NCI-H524 treated with DMSO at 0.1 percent for 48 hours (cell line): ENCODE measurements around the gene SMTNL2.
A peak's percentile ranks its signal among the peaks of the same experiment; 100 is the strongest.
"Not testable (repeated sequence)": the region's sequence is repeated elsewhere in the genome, so short reads cannot be mapped to it uniquely, and the experiment has no call there.

Experiments
- DNase-seq: peaks from one replicate; lab custom pipeline; 2025; lab: John Stamatoyannopoulos, UW

SMTNL2 gene

GRCh38 chr17:4602041-4602440, 17.7 kb downstream of the SMTNL2 start:
- no peak for DNase-seq

GRCh38 chr17:4604111-4604644, 19.8 kb downstream of the SMTNL2 start:
- DNase-seq: peak; percentile 77

DNA sequence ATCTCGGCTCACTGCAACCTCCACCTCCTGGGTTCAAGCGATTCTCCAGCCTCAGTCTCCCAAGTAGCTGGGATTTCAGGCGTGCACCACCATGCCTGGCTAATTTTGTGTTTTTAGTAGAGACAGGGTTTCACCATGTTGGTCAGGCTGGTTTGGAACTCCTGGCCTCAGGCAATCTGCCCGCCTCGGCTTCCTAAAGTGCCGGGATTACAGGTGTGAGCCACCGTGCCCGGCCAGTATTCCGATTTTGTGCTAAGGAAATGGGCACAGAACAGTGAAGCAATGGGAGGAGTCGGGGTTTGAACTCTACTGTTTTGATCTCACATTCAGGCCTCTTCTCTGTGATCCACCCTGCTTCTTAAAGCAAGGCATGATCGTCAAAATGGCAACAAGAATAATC, 20.4 kb downstream of the SMTNL2 start:
- DNase-seq: not testable (repeated sequence)

DNA sequence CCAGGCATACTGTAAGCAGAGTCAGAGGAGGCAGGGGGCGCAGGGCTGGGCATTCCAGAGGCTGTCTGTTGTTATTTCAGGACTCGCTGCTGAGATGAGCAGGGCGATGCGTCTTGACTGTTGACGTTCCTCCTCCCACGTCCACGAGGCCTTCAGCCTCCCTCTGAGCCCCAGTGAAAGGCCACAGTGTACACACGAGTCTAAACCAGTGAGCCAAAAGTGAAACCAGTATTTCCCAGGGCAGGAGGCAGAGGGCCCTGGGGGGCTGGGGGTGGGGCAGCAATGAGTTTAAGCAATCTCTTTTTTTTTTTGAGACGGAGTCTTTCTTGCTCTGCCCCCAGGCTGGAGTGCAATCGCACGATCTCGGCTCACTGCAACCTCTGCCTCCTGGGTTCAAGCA, 21.5 kb downstream of the SMTNL2 start:
- no peak for DNase-seq

DNA sequence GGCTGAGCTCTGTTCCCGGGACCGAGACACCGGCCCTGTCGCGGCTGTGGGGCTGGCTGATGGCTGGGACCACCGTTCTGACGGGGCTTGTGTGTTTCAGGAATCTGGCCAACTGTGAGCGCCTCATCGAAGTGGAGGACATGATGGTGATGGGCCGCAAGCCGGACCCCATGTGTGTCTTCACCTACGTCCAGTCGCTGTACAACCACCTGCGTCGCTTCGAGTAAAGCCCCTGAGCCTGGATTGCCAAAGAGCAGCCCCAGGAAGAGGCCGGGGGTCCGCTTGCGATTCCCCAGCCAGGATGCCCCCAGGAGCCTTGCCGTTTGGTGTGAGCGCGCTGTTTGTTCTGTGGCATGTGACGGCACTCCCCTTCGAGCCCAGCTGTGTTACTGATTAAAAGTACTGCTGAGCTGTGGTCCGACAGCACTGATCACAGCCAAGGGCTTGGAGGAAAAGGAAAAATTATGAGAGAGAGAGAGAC, 23.0 kb downstream of the SMTNL2 start:
- no peak for DNase-seq

DNA sequence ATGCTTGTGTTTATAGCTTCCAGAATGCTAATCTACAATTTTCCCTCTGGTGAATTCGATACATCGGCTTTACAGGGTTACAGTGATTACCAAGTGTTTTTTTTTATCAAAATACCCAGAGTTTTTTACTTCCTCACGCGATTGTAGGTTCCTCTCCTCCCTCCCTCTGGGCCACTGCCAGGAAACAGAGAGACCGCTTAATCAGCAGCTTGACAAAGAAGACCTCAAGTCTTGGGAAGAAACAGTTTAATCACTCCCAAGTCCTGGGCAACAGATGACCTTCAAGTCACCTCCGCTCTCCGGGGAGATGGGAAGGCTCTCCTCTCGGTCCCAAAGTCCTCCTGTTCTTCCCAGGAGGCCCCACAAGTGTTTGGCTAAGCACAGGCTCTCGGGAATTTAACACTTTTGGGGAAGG, 23.5 kb downstream of the SMTNL2 start:
- no peak for DNase-seq

DNA sequence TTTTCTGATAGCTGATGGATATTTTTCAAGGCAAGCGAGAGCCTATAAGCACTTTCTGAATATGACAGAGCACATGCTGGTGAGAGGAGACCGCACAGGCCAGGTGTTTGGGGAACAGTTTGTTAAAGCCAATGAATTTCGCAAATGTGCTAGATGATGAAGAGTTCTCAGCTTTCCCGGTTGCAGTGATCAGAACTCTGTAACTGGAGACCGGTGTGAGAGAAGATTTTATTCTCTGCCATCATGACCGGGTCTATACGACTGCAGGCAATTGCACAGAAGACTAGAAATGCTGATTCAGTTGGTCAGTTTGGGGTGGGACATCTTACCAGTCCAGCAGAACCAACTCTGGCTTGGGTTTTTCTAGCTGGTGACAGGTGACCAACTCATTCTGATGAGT, 25.4 kb downstream of the SMTNL2 start:
- DNase-seq: no peak

GRCh38 chr17:4610162-4610561, 25.8 kb downstream of the SMTNL2 start:
- DNase-seq: no peak

DNA sequence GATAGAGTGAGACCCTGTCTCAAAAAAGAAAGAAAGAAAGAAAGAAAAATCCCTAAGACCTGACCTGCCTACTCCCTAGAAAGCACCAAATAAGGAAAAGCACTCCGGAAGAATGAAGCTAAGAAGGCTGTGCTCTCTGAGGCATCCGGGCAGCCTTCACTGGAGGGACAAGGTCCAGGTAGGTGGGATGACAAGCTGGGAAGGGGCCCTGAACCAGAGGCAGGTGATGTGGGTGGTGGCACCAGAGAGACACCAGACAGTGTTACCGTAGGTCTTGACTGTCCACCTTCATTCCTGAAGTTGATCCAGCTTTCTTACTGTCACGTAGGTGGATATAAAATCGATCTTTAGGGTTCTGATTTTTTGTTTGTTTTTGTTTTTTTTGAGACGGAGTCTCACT, 26.3 kb downstream of the SMTNL2 start:
- no peak for DNase-seq

DNA sequence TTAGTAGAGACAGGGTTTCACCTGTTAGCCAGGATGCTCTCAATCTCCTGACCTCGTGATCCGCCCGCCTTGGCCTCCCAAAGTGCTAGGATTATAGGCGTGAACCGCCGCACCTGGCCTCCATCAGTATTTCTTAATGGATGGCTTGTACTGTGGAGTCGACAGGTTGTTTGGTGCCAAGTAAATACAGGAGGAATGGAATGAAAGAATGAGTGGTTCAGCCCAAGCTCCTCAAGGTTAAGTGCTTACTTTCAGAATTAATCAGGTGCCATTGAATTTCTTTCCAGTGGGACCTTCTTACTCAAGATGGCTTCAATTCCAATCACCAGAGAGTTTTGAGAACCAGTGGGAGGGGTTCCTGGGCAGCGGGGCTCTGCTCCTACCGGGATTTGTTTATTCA, 32.1 kb downstream of the SMTNL2 start:
- no peak for DNase-seq

GRCh38 chr17:4617090-4617489, 32.8 kb downstream of the SMTNL2 start:
- DNase-seq: no peak

DNA sequence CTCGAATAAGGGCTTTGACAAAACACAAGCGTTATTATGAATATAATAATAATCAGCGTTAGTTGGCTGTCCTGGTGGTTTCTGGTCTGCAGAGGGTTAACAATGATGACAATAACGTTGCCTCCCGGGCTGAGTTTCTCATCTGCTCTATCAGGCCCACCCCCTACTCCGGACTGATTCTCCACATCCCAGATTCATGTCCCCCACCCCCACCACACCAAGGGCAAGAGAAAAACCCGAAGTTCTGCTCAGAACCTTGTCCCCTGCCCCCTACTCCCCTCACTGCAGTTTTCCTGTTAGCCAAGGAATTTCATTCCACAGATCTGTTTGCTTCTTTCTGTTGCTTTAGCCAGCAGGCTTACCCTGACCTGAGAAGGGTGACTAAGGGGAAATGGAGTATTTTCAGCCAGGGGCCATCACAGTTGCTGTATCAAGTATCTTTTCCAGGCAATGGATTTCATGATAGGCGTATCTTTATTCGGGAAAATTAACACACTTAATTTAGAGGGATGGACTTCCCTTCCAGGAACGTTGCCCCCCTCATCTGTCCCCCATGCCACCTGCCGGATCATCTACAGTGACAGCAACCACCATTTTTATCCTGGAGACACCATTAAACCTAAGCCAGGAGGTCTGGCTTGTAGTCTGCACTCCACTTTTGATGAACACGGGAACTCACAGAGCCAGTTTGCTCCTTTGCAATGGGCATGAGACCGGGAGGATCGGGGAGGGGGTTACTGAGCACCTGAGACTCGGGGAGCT, 33.4 kb downstream of the SMTNL2 start:
- no peak for DNase-seq

- no peak for DNase-seq
Observed at GRCh38 chr17:4620531-4621101, 36.3 kb downstream of the SMTNL2 start.

DNA sequence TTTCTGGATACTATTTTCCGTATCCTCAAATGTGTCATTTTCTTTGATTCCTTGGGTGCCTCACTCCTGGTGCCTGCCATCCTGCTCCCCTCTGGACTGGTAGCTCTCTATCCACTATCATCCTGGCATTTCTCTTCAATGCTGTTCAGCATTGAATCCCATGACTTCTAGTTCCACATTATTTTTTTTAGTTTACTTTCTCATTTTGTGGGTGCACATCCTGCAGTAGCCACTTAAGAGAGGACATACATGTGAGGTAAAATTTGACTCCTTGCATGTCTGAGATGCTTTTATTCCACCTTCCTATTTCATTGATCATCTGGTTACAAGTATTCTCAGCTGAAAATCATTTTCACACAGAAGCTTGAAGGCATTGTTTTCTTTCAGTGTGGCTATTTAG, 38.0 kb downstream of the SMTNL2 start:
- no peak for DNase-seq

DNA sequence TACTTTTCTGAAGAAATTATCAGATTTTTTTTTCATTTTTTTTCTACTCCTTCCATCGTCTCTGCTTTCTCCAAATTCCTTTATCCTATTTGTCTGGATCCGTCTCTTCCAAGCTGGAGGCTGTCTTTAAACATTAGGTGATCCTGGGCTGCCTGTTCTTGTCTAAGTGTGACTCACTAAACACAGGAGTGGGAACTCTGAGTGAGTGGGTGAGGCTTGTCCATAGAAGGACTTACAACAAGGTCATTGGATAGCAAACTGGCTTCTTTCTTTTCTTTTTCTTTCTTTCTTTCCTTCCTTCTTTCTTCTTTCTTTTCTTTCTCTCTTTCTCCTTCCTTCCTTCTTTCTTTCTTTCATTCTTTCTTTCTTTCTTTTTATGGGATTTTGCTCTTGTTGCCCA, 38.9 kb downstream of the SMTNL2 start:
- DNase-seq: no peak

GRCh38 chr17:4624451-4624911, 40.2 kb downstream of the SMTNL2 start:
- DNase-seq: not testable (repeated sequence)

DNA sequence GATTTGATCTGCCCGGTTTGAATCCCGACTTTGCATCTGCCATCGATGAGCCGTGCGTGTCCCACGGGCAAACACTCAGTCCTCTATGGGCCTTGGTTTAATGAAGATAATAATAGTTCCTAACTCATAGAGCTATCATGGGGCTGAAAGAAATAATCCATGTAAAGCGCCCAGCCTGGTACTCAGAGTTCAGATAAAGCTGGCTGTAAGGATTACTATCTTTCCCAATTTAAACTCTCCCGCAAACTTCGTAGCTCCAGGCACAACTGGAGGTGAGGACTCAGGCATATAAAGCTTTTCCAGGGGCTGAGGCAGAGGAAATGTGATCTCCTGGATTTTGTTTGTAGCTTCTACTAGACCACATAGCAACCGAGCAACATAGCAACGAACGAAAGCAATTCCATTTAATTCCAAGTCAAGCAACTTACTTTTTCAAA, 40.9 kb downstream of the SMTNL2 start:
- DNase-seq: no peak

- no peak for DNase-seq
Observed at GRCh38 chr17:4626734-4627256, 42.5 kb downstream of the SMTNL2 start.

- DNase-seq: no peak
Observed at GRCh38 chr17:4631431-4631830, 47.1 kb downstream of the SMTNL2 start.

DNA sequence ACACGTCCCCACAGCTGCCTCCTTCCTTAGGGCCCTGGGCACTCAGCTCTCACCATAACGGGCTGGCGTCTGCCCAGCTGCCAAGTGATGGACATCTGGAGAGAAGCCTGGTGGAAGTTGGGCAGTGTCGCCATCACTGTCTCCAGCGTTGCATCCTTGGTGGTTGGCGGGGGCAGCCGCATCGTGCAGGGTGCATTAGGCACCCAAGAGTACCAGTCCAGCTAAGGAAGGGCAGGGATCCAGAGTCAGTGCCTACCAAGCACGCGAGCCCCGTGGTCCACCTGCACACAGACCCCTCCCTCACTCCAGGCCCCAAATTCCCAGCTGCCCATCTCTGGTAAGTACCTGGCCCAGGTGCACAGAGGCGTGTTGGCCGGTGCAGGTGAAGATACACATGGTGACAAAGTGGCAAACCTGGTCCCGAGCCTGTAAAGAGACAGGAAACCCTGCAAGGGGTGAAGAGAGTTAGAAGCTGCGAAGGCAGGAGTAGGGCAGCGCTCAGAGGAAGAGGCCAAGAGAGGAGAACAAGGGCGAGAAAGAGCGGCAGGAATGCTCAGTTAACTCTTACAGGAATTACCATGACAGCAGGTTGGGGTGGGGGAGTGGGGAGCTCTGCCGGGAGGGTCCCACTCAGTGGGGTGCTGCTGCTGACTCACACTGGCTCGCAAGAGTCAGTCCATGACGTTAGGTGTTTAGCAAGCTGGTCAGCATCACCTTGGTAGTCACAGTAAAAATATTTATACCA, 47.7 kb downstream of the SMTNL2 start:
- DNase-seq: no peak

DNA sequence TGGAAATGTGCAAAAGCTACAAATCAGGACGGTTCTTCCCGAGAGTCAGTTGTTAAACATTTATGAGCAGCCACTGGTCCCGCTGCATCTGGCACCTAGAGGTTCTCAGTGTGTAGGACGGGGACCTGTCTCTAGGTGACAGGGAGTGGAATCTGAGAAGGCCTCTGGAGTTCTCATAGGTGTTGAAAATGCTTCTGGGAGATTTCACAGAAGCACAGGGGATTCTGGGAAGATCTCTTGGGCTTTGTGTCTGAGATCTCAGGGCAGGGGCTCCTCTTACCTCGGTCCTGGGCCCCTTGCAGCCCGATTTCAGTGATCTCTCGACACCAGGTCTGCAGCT, 48.2 kb downstream of the SMTNL2 start:
- no peak for DNase-seq

DNA sequence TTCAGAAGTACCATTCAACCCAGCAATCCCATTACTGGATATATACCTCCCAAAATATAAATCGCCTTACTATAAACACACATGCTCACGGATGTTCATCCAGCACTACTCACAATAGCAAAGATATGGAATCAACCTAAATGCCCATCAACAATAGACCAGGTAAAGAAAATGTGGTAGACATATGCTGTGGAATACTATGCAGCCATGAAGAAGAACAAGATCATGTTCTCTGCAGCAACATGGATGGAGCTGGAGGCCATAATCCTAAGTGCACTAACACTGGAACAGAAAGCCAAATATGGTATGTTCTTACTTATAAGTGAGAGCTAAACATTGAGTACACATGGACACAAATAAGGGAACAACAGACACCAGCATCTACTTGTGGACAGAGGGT, 49.3 kb downstream of the SMTNL2 start:
- DNase-seq: no peak

- no peak for DNase-seq
Observed at GRCh38 chr17:4634976-4635375, 50.6 kb downstream of the SMTNL2 start.
